ENCODE measurements around the gene LCN9.
"Not testable (repeated sequence)": the region's sequence is repeated elsewhere in the genome, so short reads cannot be mapped to it uniquely, and the experiment has no call there.

The LCN9 gene

DNA sequence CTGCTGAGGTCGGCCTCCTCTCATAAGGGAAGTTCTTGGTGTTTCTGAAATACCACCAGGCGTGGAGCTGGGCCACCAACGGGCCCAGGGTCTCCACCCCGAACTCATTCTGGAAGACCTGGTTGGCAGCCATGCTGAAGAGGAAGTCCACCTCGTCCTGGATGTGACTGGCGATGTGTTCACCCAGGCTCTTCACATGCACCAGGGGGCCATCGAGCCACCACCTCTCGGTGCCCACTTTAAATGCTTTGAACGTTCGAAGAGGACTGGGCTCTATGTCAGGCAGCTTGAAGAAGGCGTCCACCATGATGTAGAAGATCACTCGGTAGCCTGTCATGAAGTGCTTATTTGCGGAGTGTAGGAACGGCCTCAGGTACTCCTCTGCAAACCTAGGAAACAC lies 38.8 kb upstream of the LCN9 start:
- in situ Hi-C loops (cut with HindIII; ENCODE audit: low sequenced_read_pairs): no loop called here
- H3K4me3 ChIP-seq (ENCODE audit: low read depth, low read length): no peak overlapping the region
- no peak for DNase-seq (ENCODE audit: low read depth)
- no peak for TF ChIP-seq CTCF (IDR thresholded peaks at IDR 0.05; ENCODE audit: low read depth, low read length, missing control alignments)

DNA sequence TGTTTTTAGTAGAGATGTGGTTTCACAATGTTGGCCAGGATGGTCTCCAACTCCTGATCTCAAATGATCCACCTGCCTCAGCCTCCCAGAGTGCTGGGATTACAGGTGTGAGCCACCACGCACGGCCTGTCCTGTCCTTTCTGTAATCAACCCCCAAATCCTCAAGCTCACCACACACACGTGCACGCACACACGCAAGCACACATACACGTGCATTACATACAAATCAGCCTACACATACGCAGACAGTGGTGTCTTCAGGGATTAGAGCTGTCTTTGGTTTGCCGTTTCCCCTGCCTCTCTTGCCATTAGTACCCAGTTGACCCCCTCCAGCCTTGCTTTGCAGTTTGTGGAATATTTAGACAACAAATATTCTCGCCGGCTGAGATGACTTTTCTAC lies 30.3 kb upstream of the LCN9 start:
- in situ Hi-C loops (cut with HindIII; ENCODE audit: low sequenced_read_pairs): no loop called here
- no peak for DNase-seq (ENCODE audit: low read depth)
- no peak overlapping the region for H3K4me3 ChIP-seq (ENCODE audit: low read depth, low read length)
- no peak for TF ChIP-seq CTCF (IDR thresholded peaks at IDR 0.05; ENCODE audit: low read depth, low read length, missing control alignments)

GRCh38 chr9:135636930-135637530 lies 26.1 kb upstream of the LCN9 start:
- DNase-seq (ENCODE audit: low read depth); H3K4me3 ChIP-seq (ENCODE audit: low read depth, low read length); in situ Hi-C loops (cut with HindIII; ENCODE audit: low sequenced_read_pairs): not testable (repeated sequence)

GRCh38 chr9:135639196-135639595 lies 23.9 kb upstream of the LCN9 start, which contains the start of gene GLT6D1:
TSS of gene GLT6D1 (minus strand) at chr9:135639540. CDS start at chr9:135639187, 353 bp downstream.
- TF ChIP-seq CTCF (IDR thresholded peaks at IDR 0.05; ENCODE audit: low read depth, low read length, missing control alignments): no peak
- in situ Hi-C loops (cut with HindIII; ENCODE audit: low sequenced_read_pairs): no loop called here
- no peak within 1 kb of the TSS for H3K4me3 ChIP-seq (ENCODE audit: low read depth, low read length)
- DNase-seq (ENCODE audit: low read depth): no peak

DNA sequence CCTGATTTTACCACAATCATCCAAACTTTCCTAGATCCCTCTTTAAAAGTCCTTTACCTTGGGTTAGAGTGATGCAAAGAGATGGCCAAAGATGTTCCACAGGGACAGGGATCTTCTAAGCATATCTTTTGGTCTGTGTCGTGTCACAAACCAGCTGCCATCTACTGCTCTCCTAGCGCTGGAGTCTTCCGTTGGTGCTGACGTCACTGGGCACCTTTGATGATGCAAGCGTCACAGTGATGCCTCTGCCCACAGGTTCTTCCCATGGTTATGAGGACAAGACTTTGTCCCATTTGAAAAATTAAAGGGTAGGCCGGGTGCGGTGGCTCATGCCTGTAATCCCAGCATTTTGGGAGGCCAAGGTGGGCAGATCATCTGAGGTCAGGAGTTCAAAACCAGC lies 22.1 kb upstream of the LCN9 start:
- in situ Hi-C loops (cut with HindIII; ENCODE audit: low sequenced_read_pairs): no loop called here
- no peak for DNase-seq (ENCODE audit: low read depth)
- no peak overlapping the region for H3K4me3 ChIP-seq (ENCODE audit: low read depth, low read length)
- TF ChIP-seq CTCF (IDR thresholded peaks at IDR 0.05; ENCODE audit: low read depth, low read length, missing control alignments): no peak

GRCh38 chr9:135641745-135642144 lies 21.4 kb upstream of the LCN9 start:
- no peak overlapping the region for H3K4me3 ChIP-seq (ENCODE audit: low read depth, low read length)
- no peak for DNase-seq (ENCODE audit: low read depth)
- in situ Hi-C loops (cut with HindIII; ENCODE audit: low sequenced_read_pairs): no loop called here
- no peak for TF ChIP-seq CTCF (IDR thresholded peaks at IDR 0.05; ENCODE audit: low read depth, low read length, missing control alignments)

GRCh38 chr9:135644631-135645218 lies 18.4 kb upstream of the LCN9 start:
- no peak for DNase-seq (ENCODE audit: low read depth)
- in situ Hi-C loops (cut with HindIII; ENCODE audit: low sequenced_read_pairs): no loop called here
- TF ChIP-seq CTCF (IDR thresholded peaks at IDR 0.05; ENCODE audit: low read depth, low read length, missing control alignments): no peak
- no peak overlapping the region for H3K4me3 ChIP-seq (ENCODE audit: low read depth, low read length)
